K562 (cell line): ENCODE results near the gene PRDX1. TPM values are rescaled to one million over a fixed set of nuclear protein-coding genes. Genes with fewer than 3 reads are reported as not detected.
A peak's percentile ranks its signal among the peaks of the same experiment; 100 is the strongest.

Experiments used
- BHLHE40 ChIP-seq: IDR thresholded peaks from 2 replicates; pipeline ENCODE4 v1.6.1; 2011; ENCODE audit warnings: low read length, improper control_type of control experiment
- BRD4 ChIP-seq: fragments of 200-600 bp; sonication (generic); IDR thresholded peaks from 2 replicates; pipeline ENCODE4 v1.6.1; 2017; ENCODE audit warnings: inconsistent platforms
- GTF2F1 ChIP-seq: IDR thresholded peaks from 2 replicates; pipeline ENCODE4 v1.6.1; 2011; ENCODE audit warnings: low read depth, low read length, improper control_type of control experiment
- MAFG ChIP-seq: fragments of 450-650 bp; conservative IDR thresholded peaks from 2 replicates; pipeline ENCODE4 v1.6.1; 2016; ENCODE audit warnings: missing genetic modification characterization, missing compliant biosample characterization
- NEUROD1 ChIP-seq: fragments of 150-350 bp; IDR thresholded peaks from 2 replicates; pipeline ENCODE4 v1.6.1; 2014; ENCODE audit warnings: borderline replicate concordance, low read length, low read depth; ENCODE audit not compliant: partially characterized antibody
- POLR3G ChIP-seq: IDR thresholded peaks from 2 replicates; pipeline ENCODE4 v1.6.1; 2011; ENCODE audit not compliant: insufficient read length, insufficient replicate concordance; ENCODE audit errors: extremely low read depth
- RB1 ChIP-seq: fragments of 450-650 bp; IDR thresholded peaks from 2 replicates; pipeline ENCODE4 v1.6.1; 2017; ENCODE audit warnings: low read depth, mild to moderate bottlenecking
- RCOR1 ChIP-seq, 2 experiments: IDR thresholded peaks; 2 replicates each; pipeline ENCODE4 v1.6.1; 2012; ENCODE audit warnings: low read depth in 2 of 2, low read length in 2 of 2, borderline replicate concordance in 1 of 2, improper control_type of control experiment in 1 of 2
- SMARCE1 ChIP-seq: fragments of 450-650 bp; IDR thresholded peaks from 2 replicates; pipeline ENCODE4 v1.7.1; 2016; ENCODE audit warnings: mild to moderate bottlenecking
- ZBTB17 ChIP-seq: fragments of 450-650 bp; formaldehyde crosslinking; IDR thresholded peaks from 2 replicates; pipeline ENCODE4 v1.4.0; 2020; ENCODE audit warnings: mild to moderate bottlenecking
- ZC3H11A ChIP-seq: IDR thresholded peaks from 2 replicates; pipeline ENCODE4 v1.6.1; 2012; ENCODE audit warnings: low read depth, low read length, improper control_type of control experiment
- ZFP1 ChIP-seq: fragments of 450-650 bp; formaldehyde crosslinking; IDR thresholded peaks from 2 replicates; pipeline ENCODE4 v1.4.0; 2020; ENCODE audit warnings: mild to moderate bottlenecking, mixed read lengths
- polyA plus RNA-seq, 8 experiments: library from polyadenylated mRNA; depleted of rRNA in 4 of 8; stranded (reverse) in 5 of 8; unstranded in 3 of 8; fragments of >200 nt; fragmentation: Nextera tagmentation in 2 of 8; fragmentation: Illumina TruSeq in 1 of 8; extraction: Ambion mirVana in 2 of 8; extraction: Trizol in 1 of 8; gene quantifications; 2 replicates each; pipeline versions ENCODE4 v1.2.1 to v1.2.3, GENCODE V29; 2011 to 2014; ENCODE audit warnings: inconsistent platforms in 1 of 8, missing spikeins in 1 of 8
- total RNA-seq, 7 experiments: library from RNA; depleted of rRNA in 6 of 7; stranded (reverse); fragments of >200 nt in 6 of 7; fragmentation: Illumina TruSeq in 2 of 7; extraction: Trizol in 2 of 7; gene quantifications; 2 replicates each; pipeline versions ENCODE4 v1.2.1 to v1.2.3, GENCODE V29; 2011 to 2021; ENCODE audit warnings: low replicate concordance in 1 of 7
- TF ChIP-seq, protein P1 (sequence below): fragments of 450-650 bp; formaldehyde crosslinking; IDR thresholded peaks from 2 replicates; pipeline ENCODE4 v1.4.0; 2020; ENCODE audit warnings: mild to moderate bottlenecking, moderate library complexity
- TF ChIP-seq, protein P2 (sequence below): fragments of 250-450 bp; sonication (Bioruptor Pico); IDR thresholded peaks from 2 replicates; pipeline ENCODE4 v1.5.0; 2022; ENCODE audit warnings: mild to moderate bottlenecking

The PRDX1 gene
- total and polyA plus RNA-seq, 9 of the 15 experiments (the other 6 are each of a cell fraction or from before 2014, with no cell fraction given): 748 to 2,388 (median 1,045) TPM

DNA sequence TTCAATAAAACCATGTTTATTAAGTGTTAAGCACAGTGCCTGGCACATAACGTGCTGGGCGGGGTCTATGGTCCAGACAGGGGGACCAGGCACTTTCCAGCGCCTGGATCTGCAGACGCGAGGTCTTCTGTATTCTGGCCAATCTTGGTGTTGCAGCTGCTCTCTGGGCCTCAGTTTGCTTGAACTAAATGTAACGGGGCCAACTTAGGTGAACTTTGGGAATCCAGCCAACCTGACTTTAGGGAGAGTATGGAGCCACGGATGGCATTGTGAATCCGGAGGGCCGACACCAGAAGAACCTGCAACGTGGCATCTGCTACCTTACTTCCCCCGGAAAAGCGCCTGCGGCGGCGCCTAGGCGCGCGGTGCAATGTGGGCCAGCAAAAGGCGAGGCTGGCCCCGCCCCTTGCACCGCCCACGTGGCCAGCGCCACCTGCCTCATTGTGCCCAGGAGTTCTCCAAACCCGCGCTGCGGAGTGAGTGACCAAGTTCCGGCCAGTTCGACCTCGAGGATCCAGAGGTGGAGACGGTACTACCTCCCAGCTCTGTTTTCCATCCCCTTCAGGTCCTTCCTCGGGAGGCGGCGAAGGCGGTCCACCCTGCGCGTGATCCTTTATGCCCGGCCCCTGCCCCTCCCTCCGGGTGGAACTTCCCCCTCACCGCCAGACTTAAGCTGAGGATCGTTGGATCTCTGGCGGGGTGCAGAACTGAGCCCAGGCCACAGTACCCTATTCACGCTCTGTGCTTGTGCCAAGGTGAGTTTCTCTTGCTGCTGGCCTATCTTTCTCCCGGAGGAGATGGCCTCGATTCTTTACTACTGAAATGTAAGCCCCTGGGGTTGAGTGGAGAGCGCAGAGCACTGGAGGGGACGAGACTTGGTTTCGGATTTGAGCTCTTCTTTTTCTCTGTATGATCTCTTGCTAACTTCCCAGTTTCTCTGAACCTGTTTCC is 29.0 kb upstream of the PRDX1 start, which contains the start of gene AKR1A1 (continued):
- TF ChIP-seq RCOR1 (IDR thresholded peaks at IDR 0.05; ENCODE audit: borderline replicate concordance in 1 of 2, low read depth in 2 of 2, low read length in 2 of 2) (no peak), POLR3G (no peak), GTF2F1 (peak; percentile 91), SMARCE1 (peak; percentile 38; the same call in 1 of the 2 replicates), MAFG (tag) (peak; percentile 29; the same call in 1 of the 2 replicates), RB1 (peak; percentile 52), ZBTB17 (CRISPR knock-in tag) (peak; percentile 57; the same call in 1 of the 2 replicates), BHLHE40 (peak; percentile 73), BRD4 (peak; percentile 86), ZC3H11A (no peak), ZFP1 (no peak), NEUROD1 (peak; percentile 8)
- TF ChIP-seq, protein P1, sequence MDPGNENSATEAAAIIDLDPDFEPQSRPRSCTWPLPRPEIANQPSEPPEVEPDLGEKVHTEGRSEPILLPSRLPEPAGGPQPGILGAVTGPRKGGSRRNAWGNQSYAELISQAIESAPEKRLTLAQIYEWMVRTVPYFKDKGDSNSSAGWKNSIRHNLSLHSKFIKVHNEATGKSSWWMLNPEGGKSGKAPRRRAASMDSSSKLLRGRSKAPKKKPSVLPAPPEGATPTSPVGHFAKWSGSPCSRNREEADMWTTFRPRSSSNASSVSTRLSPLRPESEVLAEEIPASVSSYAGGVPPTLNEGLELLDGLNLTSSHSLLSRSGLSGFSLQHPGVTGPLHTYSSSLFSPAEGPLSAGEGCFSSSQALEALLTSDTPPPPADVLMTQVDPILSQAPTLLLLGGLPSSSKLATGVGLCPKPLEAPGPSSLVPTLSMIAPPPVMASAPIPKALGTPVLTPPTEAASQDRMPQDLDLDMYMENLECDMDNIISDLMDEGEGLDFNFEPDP (CRISPR knock-in tag): no peak
- TF ChIP-seq, protein P2, sequence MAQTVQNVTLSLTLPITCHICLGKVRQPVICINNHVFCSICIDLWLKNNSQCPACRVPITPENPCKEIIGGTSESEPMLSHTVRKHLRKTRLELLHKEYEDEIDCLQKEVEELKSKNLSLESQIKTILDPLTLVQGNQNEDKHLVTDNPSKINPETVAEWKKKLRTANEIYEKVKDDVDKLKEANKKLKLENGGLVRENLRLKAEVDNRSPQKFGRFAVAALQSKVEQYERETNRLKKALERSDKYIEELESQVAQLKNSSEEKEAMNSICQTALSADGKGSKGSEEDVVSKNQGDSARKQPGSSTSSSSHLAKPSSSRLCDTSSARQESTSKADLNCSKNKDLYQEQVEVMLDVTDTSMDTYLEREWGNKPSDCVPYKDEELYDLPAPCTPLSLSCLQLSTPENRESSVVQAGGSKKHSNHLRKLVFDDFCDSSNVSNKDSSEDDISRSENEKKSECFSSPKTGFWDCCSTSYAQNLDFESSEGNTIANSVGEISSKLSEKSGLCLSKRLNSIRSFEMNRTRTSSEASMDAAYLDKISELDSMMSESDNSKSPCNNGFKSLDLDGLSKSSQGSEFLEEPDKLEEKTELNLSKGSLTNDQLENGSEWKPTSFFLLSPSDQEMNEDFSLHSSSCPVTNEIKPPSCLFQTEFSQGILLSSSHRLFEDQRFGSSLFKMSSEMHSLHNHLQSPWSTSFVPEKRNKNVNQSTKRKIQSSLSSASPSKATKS (CRISPR knock-in tag): no peak
